Daoy (cell line): Measurements from ENCODE around the gene PTX4. TPM values are rescaled to one million over a fixed set of nuclear protein-coding genes. Genes with fewer than 3 reads are reported as not detected.

Source experiments
- DNase-seq: peaks from one replicate; pipeline ENCODE4 v3.0.0-alpha.2; 2015; ENCODE audit warnings: low read depth
- total RNA-seq: library from RNA; depleted of rRNA; stranded (reverse); fragments of >200 nt; shearing (Covaris generic); gene quantifications from 2 replicates; pipeline ENCODE4 v1.2.3, GENCODE V29; 2014

The PTX4 gene
- total RNA-seq, 1 experiment from 2014 or later: not detected

- no peak for DNase-seq
These were observed 11.9 kb upstream of the PTX4 start for GRCh38 chr16:1500465-1501150.

DNA sequence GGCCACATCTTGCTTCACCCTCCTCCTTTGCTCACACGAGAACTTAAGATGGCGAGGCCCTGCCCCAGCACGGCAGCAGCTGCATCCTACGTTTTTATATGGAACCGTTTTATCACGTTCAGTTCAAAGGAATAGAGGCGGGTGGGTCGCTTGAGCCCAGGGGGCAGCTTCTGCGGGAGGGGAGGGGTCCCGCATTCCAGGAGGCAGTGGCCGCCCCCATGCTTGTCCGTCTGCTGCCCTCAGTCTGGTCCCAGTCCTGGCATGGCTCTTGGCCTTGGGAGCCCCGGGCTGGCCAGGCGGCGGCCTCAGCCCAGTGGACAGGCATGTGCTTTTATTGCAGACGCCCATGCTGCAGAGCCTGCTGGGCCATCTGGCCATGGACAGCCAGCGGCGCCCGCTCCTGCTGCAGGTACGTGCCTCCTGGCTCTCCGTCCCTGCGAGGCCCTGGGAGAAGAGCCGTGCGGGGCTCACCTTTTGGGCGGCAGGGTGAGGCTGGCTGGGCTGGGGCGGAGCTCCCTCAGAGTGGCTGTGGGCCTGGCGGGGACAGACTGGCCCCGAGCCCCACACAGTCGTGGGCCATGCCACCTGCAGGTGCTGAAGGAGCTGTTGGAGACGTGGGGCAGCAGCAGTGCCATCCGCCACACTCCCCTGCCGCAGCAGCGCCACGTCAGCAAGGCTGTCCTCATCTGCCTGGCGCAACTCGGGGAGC, 11.2 kb upstream of the PTX4 start:
- no peak for DNase-seq

DNA sequence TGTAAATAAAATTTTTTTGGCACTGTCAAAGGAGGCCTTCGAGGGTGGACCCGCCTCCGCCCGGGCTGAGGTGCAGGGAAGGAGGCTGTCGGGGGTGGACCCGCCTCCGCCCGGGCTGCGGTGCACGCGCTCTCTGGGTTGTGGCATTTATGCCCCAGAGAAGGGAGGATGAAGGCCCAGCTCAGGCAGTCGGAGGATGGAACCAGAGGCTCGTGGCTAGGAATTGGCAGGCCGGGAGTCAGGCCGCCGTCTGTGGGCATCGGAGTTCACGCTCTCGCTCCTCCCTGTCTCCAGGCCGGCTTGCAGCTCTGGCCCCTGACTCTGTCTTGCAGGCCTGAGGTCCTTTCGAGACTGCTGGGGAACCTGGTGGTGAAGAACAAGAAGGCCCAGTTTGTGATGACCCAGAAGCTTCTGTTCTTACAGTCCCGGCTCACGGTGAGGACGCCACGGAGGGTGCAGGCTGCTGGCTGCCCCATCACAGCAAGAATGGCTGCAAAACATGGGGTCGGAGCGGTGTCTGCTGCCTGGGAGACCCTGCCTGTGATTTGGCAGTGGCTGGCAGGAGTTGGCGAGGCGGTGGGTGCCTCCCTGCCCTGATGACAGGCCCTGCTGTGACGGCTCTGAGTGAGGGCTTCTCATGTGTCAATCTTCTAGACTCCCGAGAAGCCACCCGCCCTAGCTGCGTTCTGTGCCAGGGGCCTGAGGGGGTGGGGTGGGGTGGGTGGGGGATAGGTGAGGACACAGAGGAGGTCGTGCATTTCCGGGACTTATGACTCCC, 10.3 kb upstream of the PTX4 start:
- DNase-seq: no peak

DNA sequence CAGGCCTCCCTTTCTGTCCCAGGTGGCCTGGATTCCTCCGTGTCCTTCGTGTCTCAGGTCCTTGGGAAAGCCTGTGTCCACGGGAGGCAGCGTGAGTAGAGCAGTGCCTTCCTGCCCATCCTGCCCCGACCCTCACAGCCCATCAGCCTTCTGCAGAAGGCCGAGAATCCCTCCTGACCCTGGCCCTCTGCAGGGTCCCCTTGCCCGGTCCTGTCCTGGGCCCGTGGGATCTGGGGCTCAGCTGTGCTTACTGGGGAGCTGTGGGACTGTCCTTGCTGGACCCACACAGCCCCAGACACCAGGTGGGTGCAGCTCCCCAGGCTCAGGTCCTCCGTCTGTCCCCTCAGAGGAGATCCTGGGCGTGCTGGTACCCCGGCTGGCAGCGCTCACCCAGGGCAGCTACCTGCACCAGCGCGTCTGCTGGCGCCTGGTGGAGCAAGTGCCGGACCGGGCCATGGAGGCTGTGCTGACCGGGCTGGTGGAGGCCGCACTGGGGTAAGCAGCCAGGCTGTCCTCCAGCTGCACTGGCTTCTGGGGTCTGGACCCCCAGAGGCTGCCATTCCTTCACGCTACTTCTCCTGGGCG, 8.4 kb upstream of the PTX4 start:
- DNase-seq: no peak

DNA sequence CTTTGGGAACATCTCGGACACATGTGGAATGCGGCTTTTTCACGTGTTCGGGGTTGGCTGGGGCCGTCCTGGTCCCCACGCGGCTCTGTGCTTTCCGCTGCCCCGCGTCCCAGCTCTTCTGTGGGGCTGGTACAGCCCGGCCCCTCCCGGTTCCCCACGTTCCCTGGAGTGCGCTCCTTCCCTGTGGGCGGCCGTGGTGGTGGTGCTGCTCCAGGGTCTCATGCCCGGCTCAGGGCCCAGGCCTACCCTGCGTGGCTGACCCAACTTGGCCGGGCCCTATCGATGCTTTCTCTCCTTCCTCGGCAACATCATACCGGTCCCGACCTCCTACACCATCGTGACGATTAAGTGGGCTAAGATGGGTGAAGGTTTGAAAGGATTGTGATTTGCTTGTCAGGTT, 7.7 kb upstream of the PTX4 start:
- no peak for DNase-seq

GRCh38 chr16:1495889-1496262, 7.1 kb upstream of the PTX4 start:
- no peak for DNase-seq

- DNase-seq: no peak
These were observed 6.6 kb upstream of the PTX4 start for GRCh38 chr16:1495211-1495888.

- no peak for DNase-seq
These were observed 6.0 kb upstream of the PTX4 start for GRCh38 chr16:1494711-1495110.

GRCh38 chr16:1494129-1494640, 5.4 kb upstream of the PTX4 start:
- peak; percentile 66 for DNase-seq

- DNase-seq: no peak
These were observed 5.0 kb upstream of the PTX4 start for GRCh38 chr16:1493746-1494094.

DNA sequence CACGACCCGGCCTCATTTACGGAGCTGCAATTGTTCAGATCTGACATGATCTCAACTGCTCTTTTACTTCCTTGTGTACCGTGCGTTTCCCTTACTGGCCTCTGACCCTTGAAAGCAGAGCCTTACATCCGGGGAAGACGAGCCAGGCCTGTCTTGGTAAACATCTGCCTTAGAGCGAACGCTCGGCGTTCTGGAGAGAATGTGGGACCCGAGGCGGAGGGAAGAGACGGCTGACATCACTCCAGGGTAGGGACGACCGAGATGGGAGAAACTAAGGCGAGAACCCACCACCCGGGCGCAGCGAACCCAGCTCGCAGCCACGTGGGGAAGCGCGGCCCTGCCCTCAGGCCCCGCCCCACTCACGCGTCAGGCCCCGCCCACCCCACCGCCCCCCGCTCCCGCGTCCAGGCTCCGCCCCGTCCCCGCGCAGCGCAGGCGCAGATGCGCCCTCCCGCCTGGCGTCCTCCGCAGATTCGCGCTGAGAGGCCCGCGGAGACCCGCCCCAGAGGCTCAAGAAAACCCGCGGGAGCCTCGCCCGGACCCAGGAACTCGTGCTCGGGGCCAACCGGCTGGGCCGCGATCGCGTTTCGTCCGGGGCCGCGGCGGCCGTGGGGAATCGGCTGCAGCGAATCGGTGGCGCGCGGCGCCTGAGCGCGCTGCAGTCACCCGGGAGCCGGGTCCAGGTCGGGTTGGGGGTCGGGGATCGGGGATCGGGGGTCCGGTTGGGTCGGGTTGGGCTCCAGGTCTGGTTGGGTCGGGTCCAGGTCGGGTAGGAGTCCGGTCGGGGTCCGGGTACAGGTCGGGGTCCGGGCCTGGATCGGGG, 4.4 kb upstream of the PTX4 start, which contains the start of gene TELO2:
Gene TELO2 (plus strand): TSS at position 438 of the 823 bp plus-strand sequence. CDS start 922 bp downstream, outside the sequence.
- DNase-seq: peak; percentile 82

DNA sequence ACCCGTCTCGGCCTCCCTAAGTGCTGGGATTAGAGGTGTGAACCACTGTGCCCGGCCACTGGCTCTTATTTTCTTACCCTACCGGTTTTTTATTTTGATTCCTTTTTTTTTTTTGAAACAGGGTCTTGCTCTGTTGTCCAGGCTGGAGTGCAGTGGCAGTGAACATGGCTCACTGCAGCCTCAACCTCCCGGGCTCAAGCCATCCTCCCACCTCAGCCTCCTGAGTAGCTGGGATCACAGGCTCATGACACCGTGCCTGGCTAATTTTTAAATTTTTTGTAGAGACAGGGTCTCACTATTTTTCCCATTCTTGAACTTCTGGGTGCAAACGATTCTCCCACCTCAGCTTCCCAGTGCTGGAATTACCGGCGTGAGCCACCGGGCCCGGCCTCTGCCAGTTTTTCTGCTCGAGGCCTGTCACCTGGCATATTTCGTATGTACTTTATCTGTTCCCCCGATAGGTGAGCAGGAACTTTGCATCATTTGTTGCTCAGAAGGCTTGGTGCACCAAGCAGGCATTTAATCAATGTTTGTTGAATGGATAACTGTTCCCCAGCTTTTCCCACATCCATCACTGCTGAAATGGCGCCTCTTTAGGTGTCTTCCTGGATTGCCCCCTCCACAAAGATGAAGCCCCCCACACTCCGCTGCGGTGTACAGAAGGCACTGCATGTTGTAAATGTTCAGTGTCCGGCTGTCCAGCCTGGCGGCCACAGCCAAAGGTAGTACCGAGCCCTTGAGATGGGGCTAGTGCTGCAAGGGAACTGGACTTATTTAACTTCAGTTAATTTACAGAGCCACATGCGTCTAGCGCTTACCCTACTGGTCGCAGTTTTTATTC, 3.6 kb upstream of the PTX4 start:
- no peak for DNase-seq

DNA sequence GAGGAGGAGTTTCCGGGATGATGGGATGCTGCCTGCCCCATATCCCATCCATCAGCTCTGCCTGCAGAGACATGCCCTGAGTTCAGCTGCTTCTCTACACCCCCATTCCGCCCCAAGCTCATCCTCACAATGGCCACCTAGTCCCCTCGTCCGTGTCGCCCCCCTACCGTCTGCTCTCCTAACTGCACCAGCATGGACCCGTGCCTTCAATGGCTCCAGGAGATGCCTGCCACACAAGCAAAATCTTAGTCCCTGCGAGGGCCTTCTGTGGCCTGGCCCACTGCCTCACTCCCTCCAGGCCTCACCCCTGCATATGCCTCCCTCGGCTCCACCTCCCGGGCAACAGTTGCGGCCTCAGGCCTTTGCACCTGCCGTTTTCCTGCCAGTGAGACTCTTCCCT, 2.6 kb upstream of the PTX4 start:
- no peak for DNase-seq

DNA sequence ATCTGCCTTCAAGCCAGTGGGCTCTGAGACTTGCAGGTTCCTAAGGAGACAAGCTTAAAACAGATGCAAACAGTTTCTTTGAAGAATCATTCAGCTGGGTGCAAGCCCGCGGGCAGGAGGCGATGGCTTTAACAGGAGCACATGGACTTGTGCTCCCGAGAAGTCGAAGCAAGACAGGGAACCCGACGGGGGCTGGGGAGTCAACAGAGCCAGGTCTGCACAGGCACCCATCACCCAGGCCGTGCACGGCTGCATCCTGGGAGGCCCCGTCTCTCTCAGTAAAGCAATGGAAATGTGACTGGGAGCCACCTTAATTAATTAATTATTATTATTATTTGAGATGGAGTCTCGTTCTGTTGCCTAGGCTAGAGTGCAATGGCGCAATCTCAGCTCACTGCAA, 333 bp upstream of the PTX4 start:
- no peak for DNase-seq

DNA sequence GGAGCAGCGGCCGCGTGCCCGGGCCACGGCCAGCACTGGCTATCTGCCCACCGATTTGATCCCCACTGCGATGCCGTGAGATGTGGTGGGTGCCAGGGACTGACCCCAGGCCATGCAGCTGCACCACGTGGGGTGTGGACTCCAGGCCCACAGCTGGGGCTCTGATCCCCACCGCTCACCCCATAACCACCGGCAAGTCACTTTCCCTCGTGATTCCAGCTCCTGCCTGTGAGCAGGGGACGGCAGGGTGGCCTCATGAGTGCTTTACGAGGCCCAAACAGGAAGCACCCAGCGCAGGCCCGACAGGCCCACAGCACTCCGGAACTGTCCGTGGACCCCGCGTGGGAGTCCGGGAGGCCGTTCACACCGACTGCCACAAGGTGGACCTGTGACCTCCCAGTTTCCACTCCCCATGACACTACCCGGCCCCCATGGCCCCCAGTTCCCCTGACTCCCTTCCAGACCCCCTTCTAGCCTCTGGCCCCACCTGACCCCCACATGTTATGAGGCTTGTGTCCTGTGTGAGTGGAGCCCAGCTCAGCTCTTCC, 616 bp downstream of the PTX4 start:
- no peak for DNase-seq

DNA sequence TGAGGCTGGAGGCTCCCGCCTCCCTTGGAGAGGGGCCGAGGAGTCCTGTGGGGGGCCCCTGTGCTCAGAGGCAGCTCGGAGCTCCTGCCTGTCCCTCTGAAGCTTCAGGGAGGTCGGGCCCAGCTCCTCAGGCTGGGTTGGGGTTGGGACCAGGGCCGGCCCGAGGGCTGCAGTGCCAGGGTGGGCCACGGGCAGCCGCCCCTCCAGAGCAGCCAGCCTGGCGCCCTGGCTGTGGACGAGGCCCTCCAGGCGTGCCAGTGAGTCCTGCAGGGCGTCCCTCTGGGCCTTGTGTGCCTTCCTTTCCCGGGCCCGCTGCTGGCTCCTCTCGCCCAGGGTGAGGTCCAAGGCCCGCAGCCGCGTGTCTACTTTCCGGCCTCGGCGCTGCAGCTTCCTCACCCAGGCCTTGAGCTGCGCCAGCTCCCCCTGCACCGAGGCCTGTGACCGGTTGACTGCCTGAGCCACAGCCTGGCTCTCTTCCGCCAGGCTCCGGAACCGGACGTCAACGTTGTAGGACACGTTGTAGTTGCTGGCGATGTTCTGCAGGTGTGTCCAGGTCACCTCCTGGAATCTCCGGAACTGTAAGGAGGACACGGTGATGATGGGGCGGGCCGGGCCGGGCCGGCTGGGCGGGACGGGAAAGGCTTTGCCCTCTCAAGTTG, 1.2 kb downstream of the PTX4 start:
- no peak for DNase-seq

GRCh38 chr16:1486551-1487390, 2.0 kb downstream of the PTX4 start:
- no peak for DNase-seq
